HFF-Myc (cell line): ENCODE results near the gene PREX1.

Source experiments
- DNase-seq: peaks from one replicate; pipeline ENCODE4 v3.0.0-alpha.2; 2011; ENCODE audit warnings: low read depth; ENCODE audit errors: extremely low read depth
- H3K4me3 ChIP-seq: replicated peaks from 2 replicates; pipeline ENCODE4 v1.5.1; 2011; ENCODE audit warnings: low read depth, mild to moderate bottlenecking, control low read depth, low read length
- TF ChIP-seq, protein P1 (sequence below): IDR thresholded peaks from 2 replicates; pipeline ENCODE4 v1.5.1; 2012; ENCODE audit warnings: mild to moderate bottlenecking, low read depth, low read length, control low read depth; ENCODE audit errors: missing control alignments

PREX1 gene

DNA sequence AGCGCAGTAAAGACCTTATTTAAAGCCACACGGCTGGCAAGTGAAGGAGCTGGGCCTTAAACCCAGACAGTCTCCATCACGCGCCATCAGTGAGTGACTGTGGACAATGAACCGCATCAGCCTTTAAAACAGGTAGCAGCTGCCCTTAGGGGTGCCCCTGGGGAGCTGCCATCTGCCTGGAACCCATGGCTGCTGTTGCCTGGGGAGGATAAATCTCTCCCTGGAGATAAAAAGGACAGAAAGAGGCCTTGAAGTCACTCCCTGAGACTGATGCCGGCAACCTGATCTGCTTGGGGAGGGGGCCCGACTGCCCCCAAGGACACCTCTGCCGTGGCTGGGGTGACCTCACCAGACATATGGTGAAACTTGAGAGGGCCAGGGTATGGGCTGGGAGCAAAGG lies 73.5 kb downstream of the PREX1 start:
- TF ChIP-seq, protein P1, sequence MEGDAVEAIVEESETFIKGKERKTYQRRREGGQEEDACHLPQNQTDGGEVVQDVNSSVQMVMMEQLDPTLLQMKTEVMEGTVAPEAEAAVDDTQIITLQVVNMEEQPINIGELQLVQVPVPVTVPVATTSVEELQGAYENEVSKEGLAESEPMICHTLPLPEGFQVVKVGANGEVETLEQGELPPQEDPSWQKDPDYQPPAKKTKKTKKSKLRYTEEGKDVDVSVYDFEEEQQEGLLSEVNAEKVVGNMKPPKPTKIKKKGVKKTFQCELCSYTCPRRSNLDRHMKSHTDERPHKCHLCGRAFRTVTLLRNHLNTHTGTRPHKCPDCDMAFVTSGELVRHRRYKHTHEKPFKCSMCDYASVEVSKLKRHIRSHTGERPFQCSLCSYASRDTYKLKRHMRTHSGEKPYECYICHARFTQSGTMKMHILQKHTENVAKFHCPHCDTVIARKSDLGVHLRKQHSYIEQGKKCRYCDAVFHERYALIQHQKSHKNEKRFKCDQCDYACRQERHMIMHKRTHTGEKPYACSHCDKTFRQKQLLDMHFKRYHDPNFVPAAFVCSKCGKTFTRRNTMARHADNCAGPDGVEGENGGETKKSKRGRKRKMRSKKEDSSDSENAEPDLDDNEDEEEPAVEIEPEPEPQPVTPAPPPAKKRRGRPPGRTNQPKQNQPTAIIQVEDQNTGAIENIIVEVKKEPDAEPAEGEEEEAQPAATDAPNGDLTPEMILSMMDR = no peak
- no peak for DNase-seq
- H3K4me3 ChIP-seq = no peak overlapping the region

DNA sequence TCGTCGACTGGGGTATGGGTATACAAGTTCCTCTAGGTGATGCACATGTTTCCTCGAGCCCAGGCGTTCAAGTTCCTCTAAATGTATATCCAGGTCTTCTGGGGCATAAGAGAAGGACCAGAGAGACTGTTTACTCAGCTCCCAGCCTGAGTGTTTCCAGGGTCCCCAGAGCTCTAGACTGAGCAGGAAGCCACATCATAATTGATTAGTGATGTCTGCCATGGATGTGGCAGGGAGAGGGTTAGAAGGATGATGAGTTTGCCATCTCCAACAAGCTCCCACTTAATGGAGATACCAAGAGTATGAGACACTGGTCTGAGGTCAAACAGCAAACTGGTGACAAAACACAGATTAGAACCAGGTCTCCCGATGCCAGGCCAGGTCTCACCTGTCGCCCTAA lies 74.8 kb downstream of the PREX1 start:
- DNase-seq = no peak

DNA sequence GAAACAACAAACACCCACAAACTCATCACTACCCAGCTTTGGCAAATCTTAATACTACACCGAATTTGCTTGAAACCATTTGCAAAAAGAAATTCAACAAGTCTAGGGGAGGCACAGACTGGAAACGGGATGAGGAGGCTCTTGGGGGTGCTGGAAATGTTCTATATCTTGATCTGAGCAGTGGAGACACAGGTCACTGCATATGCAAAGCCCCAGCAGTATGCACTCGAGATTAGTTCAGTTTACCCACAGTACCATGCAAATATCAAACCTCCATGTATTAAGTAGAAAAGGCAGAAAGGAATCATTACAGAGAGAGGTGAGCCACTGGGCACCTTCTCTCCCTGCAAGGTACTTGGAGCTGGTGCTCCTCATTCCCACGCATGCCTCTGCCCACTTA lies 75.9 kb downstream of the PREX1 start:
- TF ChIP-seq, protein P1 = no peak
- no peak overlapping the region for H3K4me3 ChIP-seq

More for the DNA sequence above, 74.8 kb downstream of the PREX1 start:
- no peak overlapping the region for H3K4me3 ChIP-seq
- TF ChIP-seq, protein P1 = no peak

DNA sequence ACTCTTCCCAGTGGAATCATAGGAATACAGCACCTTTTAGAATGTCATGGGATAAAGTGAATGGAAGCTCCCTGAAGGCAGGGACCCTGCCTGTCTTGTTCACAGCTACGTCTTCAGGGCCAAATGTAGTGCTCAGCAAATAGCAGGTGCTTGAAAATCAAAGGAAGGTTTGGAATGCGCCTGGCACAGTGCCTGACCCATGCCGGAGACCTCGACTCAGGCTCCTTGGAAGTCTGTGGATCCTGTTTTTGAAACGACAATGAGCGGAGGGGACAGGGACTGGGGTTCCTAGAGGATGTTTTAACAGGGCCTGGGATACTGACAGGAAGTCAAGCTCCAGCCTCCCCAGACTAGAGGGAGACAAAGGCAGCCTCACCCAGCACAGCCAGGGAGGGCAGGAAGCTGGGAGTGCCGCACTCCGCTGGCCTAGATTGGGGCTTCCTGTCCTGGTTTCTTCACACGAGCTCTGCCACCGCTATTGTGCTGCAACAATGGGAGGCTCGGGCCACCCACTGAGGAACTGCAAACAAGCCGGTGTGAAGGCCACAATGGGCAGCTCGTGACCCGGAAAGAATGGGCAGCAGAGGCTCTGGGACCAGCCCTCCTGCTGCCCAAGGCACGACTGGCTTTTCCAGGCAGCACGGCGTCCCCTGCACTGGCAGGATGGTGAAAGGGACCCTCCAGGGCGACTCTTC lies 76.7 kb downstream of the PREX1 start:
- H3K4me3 ChIP-seq = no peak overlapping the region
- TF ChIP-seq, protein P1 = no peak
- no peak for DNase-seq

More for the DNA sequence above, 75.9 kb downstream of the PREX1 start:
- no peak for DNase-seq

DNA sequence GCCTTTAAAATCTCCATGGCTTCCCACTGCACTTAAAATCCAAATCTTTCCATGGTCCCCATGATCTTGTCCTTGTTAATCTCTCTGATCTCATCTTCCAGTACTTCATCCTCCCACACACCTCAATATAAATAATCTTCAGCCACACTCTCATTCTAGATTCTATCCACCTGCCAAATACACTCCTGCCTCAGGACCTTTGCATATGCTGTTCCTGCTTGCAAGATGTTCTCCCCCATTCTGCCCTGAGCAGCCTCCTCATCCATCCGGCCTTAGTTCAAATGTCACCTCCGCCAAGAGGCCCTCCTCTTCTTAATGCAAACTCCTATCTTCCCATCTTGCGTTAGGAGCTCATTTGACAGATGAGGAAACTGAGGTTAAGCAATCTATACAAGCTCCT lies 77.4 kb downstream of the PREX1 start:
- no peak overlapping the region for H3K4me3 ChIP-seq
- TF ChIP-seq, protein P1 = no peak
- no peak for DNase-seq

DNA sequence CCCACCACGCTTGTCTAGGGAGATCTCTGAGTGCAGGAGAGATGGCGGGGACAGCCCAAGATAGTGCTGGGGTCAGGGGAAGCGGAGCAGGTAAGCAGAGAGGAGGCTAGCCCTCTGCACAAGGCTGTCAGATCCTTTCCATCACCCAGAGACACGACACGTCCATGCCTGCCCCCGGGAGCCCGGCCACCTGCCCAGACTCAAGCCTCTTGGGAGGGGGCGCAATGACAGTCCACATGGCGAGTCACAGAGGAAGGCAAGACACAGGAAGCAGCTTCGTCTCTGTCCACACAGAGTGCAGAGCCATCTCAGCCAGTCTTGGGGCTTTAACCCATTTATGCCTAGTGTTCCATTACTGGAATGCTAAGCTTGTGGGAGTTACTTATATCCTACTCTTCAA lies 78.4 kb downstream of the PREX1 start:
- DNase-seq = no peak
- TF ChIP-seq, protein P1 = no peak
- no peak overlapping the region for H3K4me3 ChIP-seq

DNA sequence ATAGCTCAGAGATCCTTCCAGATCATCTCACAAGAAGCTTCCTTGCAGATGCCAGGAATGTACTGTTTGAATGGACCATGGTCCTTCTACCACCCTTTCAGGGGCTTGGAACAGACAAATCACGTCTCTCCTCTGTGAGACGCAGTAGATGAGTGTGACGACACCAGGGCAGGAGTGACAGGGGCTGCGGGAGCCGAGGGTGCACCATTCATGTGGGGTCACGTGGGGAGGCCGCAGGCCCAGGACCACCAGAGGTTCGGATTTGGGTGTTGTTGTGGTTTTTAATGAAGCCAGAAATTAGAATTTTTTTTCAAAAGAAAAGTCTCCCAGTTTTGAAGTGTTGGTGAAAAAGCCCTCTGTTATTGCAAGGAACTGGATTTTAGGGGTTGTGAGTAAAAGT lies 79.2 kb downstream of the PREX1 start:
- TF ChIP-seq, protein P1 = no peak
- DNase-seq = no peak
- H3K4me3 ChIP-seq = no peak overlapping the region
